Endothelial cell of umbilical vein (primary cell): Measurements from ENCODE around the gene RBM28. TPM values are rescaled to one million over a fixed set of nuclear protein-coding genes. Genes with fewer than 3 reads are reported as not detected.

Source experiments
- BruUV-seq: library from RNA; stranded (reverse); fragments of 400-500 nt; replicated peaks from 2 replicates; lab custom pipeline; 2021; lab: Mats Ljungman, UMichigan
- CTCF ChIA-PET: fragments of 300-600, 350-600 bp; sonication (Branson Sonifier 250); formaldehyde crosslinking; loops from one replicate; lab custom pipeline; 2021; ENCODE audit warnings: antibody characterized with exemption, inconsistent platforms; lab: Charles Lee
- POLR2A ChIA-PET: fragments of 300-600, 350-600 bp; sonication (Branson Sonifier 250); formaldehyde crosslinking; loops from one replicate; lab custom pipeline; 2021; ENCODE audit warnings: antibody characterized with exemption, inconsistent platforms; lab: Charles Lee
- DNase-seq: peaks from one replicate; pipeline ENCODE4 v3.0.0-alpha.2; 2011; ENCODE audit warnings: low read depth, low spot score
- FAIRE-seq: peaks from 2 replicates; lab custom pipeline; 2011; peaks lifted over from hg19 to GRCh38; lab: Jason Lieb, UNC
- H2AFZ ChIP-seq: 2 replicates; pipeline ENCODE4 v1.6.0; 2012; ENCODE audit warnings: low read depth, low read length, control low read depth, inconsistent platforms
- H3K27ac ChIP-seq: 2 replicates; pipeline ENCODE4 v1.5.1; 2011; ENCODE audit warnings: low read depth, mild to moderate bottlenecking, control low read depth, low read length, moderate library complexity; ENCODE audit not compliant: insufficient read depth
- H3K27me3 ChIP-seq, 2 experiments: 2 replicates each; pipeline versions ENCODE4 v1.6.0 to v1.6.1; 2011; ENCODE audit warnings: low read length in 2 of 2, mixed read lengths in 1 of 2; ENCODE audit not compliant: control insufficient read depth in 2 of 2, insufficient read depth in 2 of 2
- H3K36me3 ChIP-seq, 2 experiments: 2 replicates in 1 of 2; 3 replicates in 1 of 2; pipeline ENCODE4 v1.5.1; 2011; ENCODE audit warnings: low read length in 2 of 2, mild to moderate bottlenecking in 1 of 2, moderate library complexity in 1 of 2; ENCODE audit not compliant: control insufficient read depth in 2 of 2, insufficient read depth in 2 of 2; ENCODE audit errors: extremely low read depth in 1 of 2
- H3K4me1 ChIP-seq: 3 replicates; pipeline ENCODE4 v1.5.1; 2011; ENCODE audit warnings: mild to moderate bottlenecking, low read length; ENCODE audit not compliant: control insufficient read depth, insufficient read depth; ENCODE audit errors: extremely low read depth
- H3K4me2 ChIP-seq: 2 replicates; pipeline ENCODE4 v1.6.1; 2011; ENCODE audit warnings: low read length, control low read depth, mixed read lengths; ENCODE audit not compliant: insufficient read depth
- H3K4me3 ChIP-seq, 3 experiments: fragments of 200-600 bp in 1 of 3; sonication (generic), shearing (Covaris generic) in 1 of 3; replicated peaks in 1 of 3; 2 replicates each; pipeline ENCODE4 v1.5.1; 2011 to 2016; ENCODE audit warnings: control low read depth in 3 of 3, low read length in 3 of 3, mild to moderate bottlenecking in 2 of 3, inconsistent platforms in 1 of 3, low read depth in 1 of 3, moderate library complexity in 1 of 3; ENCODE audit not compliant: insufficient read depth in 1 of 3
- H3K79me2 ChIP-seq: 2 replicates; pipeline ENCODE4 v1.6.0; 2012; ENCODE audit warnings: low read length, inconsistent platforms; ENCODE audit not compliant: control insufficient read depth, insufficient read depth
- H3K9ac ChIP-seq: replicated peaks from 2 replicates; pipeline ENCODE3; 2011; ENCODE audit warnings: low read length, control low read depth; ENCODE audit not compliant: insufficient read depth; ENCODE audit errors: extremely low read depth
- H3K9me1 ChIP-seq: replicated peaks from 3 replicates; pipeline ENCODE4 v1.6.0; 2011; ENCODE audit warnings: mild to moderate bottlenecking, low read length; ENCODE audit not compliant: control insufficient read depth, insufficient read depth; ENCODE audit errors: extremely low read depth
- H3K9me3 ChIP-seq: replicated peaks from 2 replicates; pipeline ENCODE4 v1.5.1; 2012; ENCODE audit warnings: low read length, inconsistent platforms; ENCODE audit not compliant: control insufficient read depth, insufficient read depth
- H4K20me1 ChIP-seq: replicated peaks from 2 replicates; pipeline ENCODE3; 2011; ENCODE audit warnings: mild to moderate bottlenecking, low read length; ENCODE audit not compliant: control insufficient read depth, insufficient read depth; ENCODE audit errors: extremely low read depth
- POLR2A ChIP-seq: IDR thresholded peaks from 2 replicates; pipeline ENCODE4 v1.6.1; 2012; ENCODE audit warnings: low read depth, mild to moderate bottlenecking, control low read depth, low read length
- dilution Hi-C: fragments of 300-500 bp; cut with MboI; formaldehyde crosslinking; loops from one replicate; pipeline ENCODE4 v1.15.0; 2019; ENCODE audit warnings: low sequenced_read_pairs; ENCODE audit not compliant: extremely low pct_ligation_motif_present
- intact Hi-C: fragments of 100-400 bp; cut with micrococcal nuclease; formaldehyde crosslinking; loops from one replicate; pipeline ENCODE4 v1.10.0; 2022
- polyA plus RNA-seq, 4 experiments: library from polyadenylated mRNA; depleted of rRNA in 3 of 4; stranded (reverse) in 3 of 4; unstranded in 1 of 4; fragments of >200 nt; gene quantifications; 2 replicates each; pipeline versions ENCODE4 v1.2.1 to v1.2.3, GENCODE V29; 2011 to 2012; ENCODE audit warnings: missing spikeins in 1 of 4
- total RNA-seq: library from RNA; stranded (reverse); gene quantifications from 2 replicates; pipeline ENCODE4 v1.2.3, GENCODE V29; 2021
- TF ChIP-seq, protein P1 (sequence below), 2 donors: IDR thresholded peaks; 1 replicate in 1 of 2; 2 replicates in 1 of 2; pipeline ENCODE4 v1.5.1; 2011; ENCODE audit warnings: low read length in 2 of 2, mild to moderate bottlenecking in 2 of 2, moderate library complexity in 2 of 2, control low read depth in 1 of 2, inconsistent platforms in 1 of 2, low read depth in 1 of 2; ENCODE audit not compliant: insufficient read depth in 1 of 2; ENCODE audit errors: extremely low read depth in 1 of 2

The RBM28 gene
- total and polyA plus RNA-seq, 2 donors (not counting 3 experiments of a cell fraction or from before 2014, with no cell fraction given): 11.6 to 58.7 TPM

GRCh38 chr7:128387216-128388144, 43.8 kb upstream of the RBM28 start:
- no peaks in the 10 kb centered on the region for H4K20me1 ChIP-seq
- H3K27me3 ChIP-seq: peaks cover 0 to 5% of the 10 kb centered on the region in 2 experiments
- FAIRE-seq: peak; percentile 85
- POLR2A ChIA-PET: interaction anchor here (1.2 kb wide), 1 partner anchor 40 kb away, joined by 4 read pairs; no protein-coding TSS in a partner anchor
- CTCF ChIA-PET: interaction anchor here (0.5 to 20.6 kb wide), 29 partner anchors 9 to 1584 kb away, joined by 3 to 778 read pairs (median 6); partner anchors contain the start of genes HILPDA and RBM28
- H3K27ac ChIP-seq: no peak overlapping the region
- TF ChIP-seq POLR2A: no peak
- TF ChIP-seq, protein P1, sequence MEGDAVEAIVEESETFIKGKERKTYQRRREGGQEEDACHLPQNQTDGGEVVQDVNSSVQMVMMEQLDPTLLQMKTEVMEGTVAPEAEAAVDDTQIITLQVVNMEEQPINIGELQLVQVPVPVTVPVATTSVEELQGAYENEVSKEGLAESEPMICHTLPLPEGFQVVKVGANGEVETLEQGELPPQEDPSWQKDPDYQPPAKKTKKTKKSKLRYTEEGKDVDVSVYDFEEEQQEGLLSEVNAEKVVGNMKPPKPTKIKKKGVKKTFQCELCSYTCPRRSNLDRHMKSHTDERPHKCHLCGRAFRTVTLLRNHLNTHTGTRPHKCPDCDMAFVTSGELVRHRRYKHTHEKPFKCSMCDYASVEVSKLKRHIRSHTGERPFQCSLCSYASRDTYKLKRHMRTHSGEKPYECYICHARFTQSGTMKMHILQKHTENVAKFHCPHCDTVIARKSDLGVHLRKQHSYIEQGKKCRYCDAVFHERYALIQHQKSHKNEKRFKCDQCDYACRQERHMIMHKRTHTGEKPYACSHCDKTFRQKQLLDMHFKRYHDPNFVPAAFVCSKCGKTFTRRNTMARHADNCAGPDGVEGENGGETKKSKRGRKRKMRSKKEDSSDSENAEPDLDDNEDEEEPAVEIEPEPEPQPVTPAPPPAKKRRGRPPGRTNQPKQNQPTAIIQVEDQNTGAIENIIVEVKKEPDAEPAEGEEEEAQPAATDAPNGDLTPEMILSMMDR (IDR thresholded peaks at IDR 0.05; ENCODE audit: extremely low read depth in 1 of 2, insufficient read depth in 1 of 2, low read depth in 1 of 2, low read length in 2 of 2): peak; percentile 75 to 92
- intact Hi-C loops (loop anchor here (1.0 to 2.0 kb wide), 3 partner anchors 27 to 40 kb away; partner anchors contain the start of gene PRRT4), dilution Hi-C loops (no loop called here)
- DNase-seq: peak; percentile 71
- H3K4me3 ChIP-seq: no peak overlapping the region
- H3K4me2 ChIP-seq: no peak overlapping the region
- H3K9me1 ChIP-seq: no peaks in the 10 kb centered on the region
- H3K9ac ChIP-seq: no peak overlapping the region
- no peaks in the 10 kb centered on the region for H3K9me3 ChIP-seq
- no peaks in the 10 kb centered on the region for H3K4me1 ChIP-seq
- no TSS peak for BruUV-seq
- no peaks in the 10 kb centered on the region for H3K79me2 ChIP-seq
- H3K36me3 ChIP-seq: no peaks in the 10 kb centered on the region
- no peak overlapping the region for H2AFZ ChIP-seq
